Glutamatergic neuron (in vitro differentiated cells): ENCODE data around the gene GTF2F2. TPM values are rescaled to one million over a fixed set of nuclear protein-coding genes. Genes with fewer than 3 reads are reported as not detected.

Experiments
- DNase-seq: peaks from one replicate; pipeline ENCODE4 v3.0.0; 2022
- H3K27ac Mint-ChIP-seq: one replicate; pipeline ENCODE4 v1.8.0; 2020; ENCODE audit warnings: mild to moderate bottlenecking, mixed read lengths, inconsistent platforms; ENCODE audit not compliant: unreplicated experiment
- H3K27me3 Mint-ChIP-seq: one replicate; pipeline ENCODE4 v1.8.0; 2020; ENCODE audit warnings: mild to moderate bottlenecking, moderate library complexity, mixed read lengths, inconsistent platforms; ENCODE audit not compliant: unreplicated experiment
- H3K36me3 Mint-ChIP-seq: one replicate; pipeline ENCODE4 v1.8.0; 2020; ENCODE audit warnings: mild to moderate bottlenecking, mixed read lengths, inconsistent platforms; ENCODE audit not compliant: unreplicated experiment
- H3K4me1 Mint-ChIP-seq: one replicate; pipeline ENCODE4 v1.8.0; 2020; ENCODE audit warnings: mild to moderate bottlenecking, low read depth, mixed read lengths, inconsistent platforms; ENCODE audit not compliant: unreplicated experiment
- H3K4me3 Mint-ChIP-seq: one replicate; pipeline ENCODE4 v1.8.0; 2020; ENCODE audit warnings: mild to moderate bottlenecking, mixed read lengths, inconsistent platforms; ENCODE audit not compliant: unreplicated experiment
- H3K9me3 Mint-ChIP-seq: one replicate; pipeline ENCODE4 v1.8.0; 2020; ENCODE audit warnings: mild to moderate bottlenecking, moderate library complexity, mixed read lengths, inconsistent platforms; ENCODE audit not compliant: unreplicated experiment
- CTCF ChIP-seq: fragments of 200-600 bp; sonication (generic); IDR thresholded peaks from one replicate; pipeline ENCODE4 v1.5.0; 2021; ENCODE audit not compliant: partially characterized antibody, unreplicated experiment
- total RNA-seq: library from RNA; stranded (reverse); fragmentation: NEBNext Ultra II Directional; extraction: Animal tissue kit (Norgen Biotek cat#: 25700); gene quantifications from one replicate; pipeline ENCODE4 v1.2.1, GENCODE V29; 2021; ENCODE audit not compliant: unreplicated experiment

The GTF2F2 gene
- total RNA-seq, 1 donor from 2014 or later = 25.9 TPM

GRCh38 chr13:45305079-45305478, 184.8 kb downstream of the GTF2F2 start:
- Mint-ChIP-seq H3K27ac (no peak overlapping the region), H3K36me3 (no peaks in the 10 kb centered on the region), H3K4me1 (peaks cover 15% of the 10 kb centered on the region), H3K27me3 (no peaks in the 10 kb centered on the region), H3K4me3 (no peak overlapping the region), H3K9me3 (no peaks in the 10 kb centered on the region)
- no peak for TF ChIP-seq CTCF
- no peak for DNase-seq

DNA sequence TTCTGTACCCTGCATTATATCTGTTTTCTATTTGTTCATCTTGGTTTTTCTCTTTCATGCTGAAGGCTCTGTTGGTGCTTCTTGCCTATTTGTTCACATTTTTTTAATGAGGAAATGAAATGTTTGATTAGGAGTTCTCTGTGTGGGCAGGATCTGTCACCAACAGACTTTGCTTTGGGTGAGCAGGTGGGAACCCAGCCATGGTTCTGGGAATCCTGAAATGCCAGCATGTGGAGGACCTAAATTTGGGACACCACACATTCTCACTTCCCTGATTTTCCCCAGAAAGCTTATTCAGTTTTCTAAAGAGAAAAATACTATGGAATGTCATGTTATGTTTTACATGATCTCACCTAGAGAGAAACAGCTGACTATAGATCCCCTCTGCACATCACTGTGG, 186.7 kb downstream of the GTF2F2 start:
- H3K4me1 Mint-ChIP-seq = peaks cover 17% of the 10 kb centered on the region
- H3K9me3 Mint-ChIP-seq = no peaks in the 10 kb centered on the region
- H3K27me3 Mint-ChIP-seq = peaks cover 2% of the 10 kb centered on the region
- H3K36me3 Mint-ChIP-seq = no peaks in the 10 kb centered on the region
- no peak for DNase-seq
- no peak overlapping the region for H3K27ac Mint-ChIP-seq
- TF ChIP-seq CTCF = no peak
- H3K4me3 Mint-ChIP-seq = no peak overlapping the region

GRCh38 chr13:45310341-45311131, 190.2 kb downstream of the GTF2F2 start:
- peak overlapping the region; percentile 36 for H3K27ac Mint-ChIP-seq

DNA sequence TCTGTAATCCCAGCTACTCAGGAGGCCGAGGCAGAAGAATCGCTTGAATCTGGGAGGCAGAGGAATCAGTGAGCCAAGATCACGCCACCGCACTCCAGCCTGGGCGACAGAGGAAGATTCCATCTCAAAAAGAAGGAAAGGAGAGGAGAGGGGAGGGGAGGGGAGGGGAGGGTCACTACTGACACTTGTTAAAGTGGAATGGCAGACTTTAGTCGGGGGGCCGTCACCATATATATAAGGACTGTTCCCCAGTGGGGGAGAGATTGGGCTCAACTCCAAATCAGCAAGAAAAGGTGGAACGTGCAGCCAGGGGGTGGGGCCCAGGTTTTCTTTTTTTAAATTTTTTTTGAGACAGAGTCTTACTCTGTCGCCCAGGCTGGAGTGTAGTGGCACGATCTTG, 194.5 kb downstream of the GTF2F2 start:
- no peaks in the 10 kb centered on the region for H3K36me3 Mint-ChIP-seq
- no peak overlapping the region for H3K27ac Mint-ChIP-seq
- H3K27me3 Mint-ChIP-seq = peaks cover 4% of the 10 kb centered on the region
- no peak for DNase-seq
- no peak for TF ChIP-seq CTCF
- H3K4me3 Mint-ChIP-seq = no peak overlapping the region
- no peaks in the 10 kb centered on the region for H3K9me3 Mint-ChIP-seq
- H3K4me1 Mint-ChIP-seq = peaks cover 2% of the 10 kb centered on the region

More at GRCh38 chr13:45310341-45311131, 190.2 kb downstream of the GTF2F2 start:
- DNase-seq = no peak
- Mint-ChIP-seq H3K4me1 (peaks cover 4% of the 10 kb centered on the region), H3K36me3 (no peaks in the 10 kb centered on the region), H3K9me3 (no peaks in the 10 kb centered on the region), H3K27me3 (peaks cover 2% of the 10 kb centered on the region), H3K4me3 (peak overlapping the region; percentile 78)
- TF ChIP-seq CTCF = no peak

GRCh38 chr13:45315520-45316167, 195.3 kb downstream of the GTF2F2 start:
- H3K27ac Mint-ChIP-seq = no peak overlapping the region
- no peak for TF ChIP-seq CTCF
- peaks cover 2% of the 10 kb centered on the region for H3K4me1 Mint-ChIP-seq
- H3K27me3 Mint-ChIP-seq = peaks cover 6% of the 10 kb centered on the region
- no peak overlapping the region for H3K4me3 Mint-ChIP-seq
- no peaks in the 10 kb centered on the region for H3K9me3 Mint-ChIP-seq
- H3K36me3 Mint-ChIP-seq = no peaks in the 10 kb centered on the region
- no peak for DNase-seq
